Measurements from ENCODE around the gene FCAMR.

The FCAMR gene, protein sequence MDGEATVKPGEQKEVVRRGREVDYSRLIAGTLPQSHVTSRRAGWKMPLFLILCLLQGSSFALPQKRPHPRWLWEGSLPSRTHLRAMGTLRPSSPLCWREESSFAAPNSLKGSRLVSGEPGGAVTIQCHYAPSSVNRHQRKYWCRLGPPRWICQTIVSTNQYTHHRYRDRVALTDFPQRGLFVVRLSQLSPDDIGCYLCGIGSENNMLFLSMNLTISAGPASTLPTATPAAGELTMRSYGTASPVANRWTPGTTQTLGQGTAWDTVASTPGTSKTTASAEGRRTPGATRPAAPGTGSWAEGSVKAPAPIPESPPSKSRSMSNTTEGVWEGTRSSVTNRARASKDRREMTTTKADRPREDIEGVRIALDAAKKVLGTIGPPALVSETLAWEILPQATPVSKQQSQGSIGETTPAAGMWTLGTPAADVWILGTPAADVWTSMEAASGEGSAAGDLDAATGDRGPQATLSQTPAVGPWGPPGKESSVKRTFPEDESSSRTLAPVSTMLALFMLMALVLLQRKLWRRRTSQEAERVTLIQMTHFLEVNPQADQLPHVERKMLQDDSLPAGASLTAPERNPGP

DNA sequence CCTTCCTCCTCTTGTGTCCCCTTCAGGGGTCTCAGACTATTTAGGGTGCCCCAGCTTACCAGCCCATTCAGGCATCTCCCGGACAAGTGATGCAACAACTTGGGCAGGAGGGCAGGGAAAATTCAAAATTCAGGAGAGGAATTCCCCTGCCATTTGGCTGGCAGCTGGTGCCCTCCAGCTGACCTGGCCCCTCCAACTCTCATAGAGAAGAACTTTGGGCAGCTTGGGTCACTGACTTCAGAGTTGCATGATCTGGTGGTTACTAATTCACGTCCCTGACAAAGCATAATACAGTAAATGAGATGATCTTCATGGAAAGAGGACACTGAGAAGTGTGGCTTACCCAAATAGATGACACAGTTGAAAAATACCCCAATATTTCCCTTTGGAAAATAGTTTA lies at the start of gene FCAMR:
Gene FCAMR (minus strand): TSS at position 15 of the 400 bp plus-strand sequence. CDS start 335 bp downstream, outside the sequence.
- no peak for DNase-seq
- in situ Hi-C loops (cut with HindIII; ENCODE audit: low pct_ligation_motif_present, low pct_unique_long_range_greater_than_20kb, low sequenced_read_pairs) = no loop called here

DNA sequence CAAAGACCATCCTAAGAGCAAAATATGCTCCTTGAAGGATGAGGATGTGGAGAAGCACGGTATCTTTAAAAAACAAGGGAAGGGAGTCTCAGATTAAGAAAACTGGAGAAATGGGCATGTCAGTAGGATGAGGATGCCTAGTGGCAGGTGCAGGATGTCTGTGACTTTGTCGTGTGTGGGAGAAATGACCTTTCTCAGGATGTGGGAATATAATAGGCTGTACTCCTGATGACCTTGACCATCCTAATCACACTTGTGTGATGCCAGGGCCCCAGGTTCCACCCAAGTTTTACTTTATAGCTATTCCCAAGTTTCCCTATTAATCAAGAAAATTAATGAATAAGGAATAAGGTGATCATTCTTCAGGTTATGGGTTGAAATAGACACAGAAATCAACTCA lies 49.4 kb upstream of the FCAMR start:
- DNase-seq = no peak
- in situ Hi-C loops (cut with HindIII; ENCODE audit: low pct_ligation_motif_present, low pct_unique_long_range_greater_than_20kb, low sequenced_read_pairs) = no loop called here

DNA sequence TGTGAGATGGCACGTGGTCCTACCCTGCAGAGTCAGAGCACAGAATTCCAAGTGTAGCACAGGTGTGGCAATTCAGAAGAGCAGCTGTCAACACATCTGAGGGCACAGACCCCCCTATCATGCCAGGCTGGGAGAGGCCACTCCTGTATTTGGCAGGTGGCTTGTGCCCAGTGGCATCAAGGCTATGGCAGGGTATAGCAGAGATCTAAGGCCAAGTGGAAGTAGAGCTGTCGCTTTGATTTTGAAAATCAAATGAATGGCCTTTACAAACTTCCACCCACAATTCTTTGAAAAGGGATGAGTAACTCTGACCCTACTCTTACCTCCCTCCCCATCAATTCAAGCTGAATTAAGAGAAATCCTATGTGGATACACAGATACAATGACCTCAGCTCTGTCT lies 48.9 kb upstream of the FCAMR start:
- in situ Hi-C loops (cut with HindIII; ENCODE audit: low pct_ligation_motif_present, low pct_unique_long_range_greater_than_20kb, low sequenced_read_pairs) = no loop called here
- DNase-seq = no peak

- in situ Hi-C loops (cut with HindIII; ENCODE audit: low pct_ligation_motif_present, low pct_unique_long_range_greater_than_20kb, low sequenced_read_pairs) = no loop called here
- no peak for DNase-seq
Measured at GRCh38 chr1:207018707-207019106, 48.4 kb upstream of the FCAMR start.

DNA sequence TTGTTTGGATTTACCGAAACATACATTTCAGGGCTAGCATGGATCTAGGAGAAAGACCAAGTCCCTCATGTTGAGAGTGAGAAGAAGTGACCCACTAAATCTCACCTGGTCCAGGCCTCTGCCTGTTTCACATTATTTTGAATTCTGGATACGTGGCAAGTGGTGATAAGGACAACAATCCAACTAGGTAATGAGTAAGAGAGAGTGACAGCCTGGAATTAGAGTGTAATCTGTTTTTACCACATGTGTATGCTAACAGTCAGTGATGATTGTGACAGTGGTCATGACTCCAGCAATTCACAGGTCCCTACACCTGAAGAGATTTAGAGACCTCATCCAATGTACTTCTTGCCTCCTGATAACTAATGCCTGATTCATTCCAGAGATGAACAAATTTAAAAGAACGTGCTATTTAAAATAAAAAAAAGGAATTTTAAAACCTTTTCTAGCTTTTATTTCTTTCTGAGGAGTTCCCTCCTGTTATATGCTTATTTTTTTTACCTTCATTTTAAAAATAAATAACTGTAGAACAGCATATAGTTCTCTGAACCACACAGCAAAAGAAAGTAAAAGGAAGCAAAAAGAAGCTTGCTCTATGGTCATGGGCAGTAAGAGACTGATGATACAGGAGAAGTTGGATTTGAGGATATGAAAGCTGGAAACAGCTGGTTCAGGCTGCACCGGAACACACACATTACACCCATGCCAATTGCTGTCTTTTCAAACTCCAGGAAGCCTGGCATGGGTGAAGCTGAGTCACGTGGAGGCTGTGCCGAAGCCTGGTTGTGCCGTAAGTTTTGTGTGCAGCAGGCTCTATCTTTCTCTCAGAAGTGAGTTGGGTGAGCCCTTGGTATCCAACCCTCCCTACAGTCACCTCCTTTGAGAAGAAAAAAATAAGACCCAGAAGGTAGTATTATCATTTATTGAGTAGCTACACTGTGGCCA lies 47.6 kb upstream of the FCAMR start:
- peak; percentile 51 for DNase-seq

DNA sequence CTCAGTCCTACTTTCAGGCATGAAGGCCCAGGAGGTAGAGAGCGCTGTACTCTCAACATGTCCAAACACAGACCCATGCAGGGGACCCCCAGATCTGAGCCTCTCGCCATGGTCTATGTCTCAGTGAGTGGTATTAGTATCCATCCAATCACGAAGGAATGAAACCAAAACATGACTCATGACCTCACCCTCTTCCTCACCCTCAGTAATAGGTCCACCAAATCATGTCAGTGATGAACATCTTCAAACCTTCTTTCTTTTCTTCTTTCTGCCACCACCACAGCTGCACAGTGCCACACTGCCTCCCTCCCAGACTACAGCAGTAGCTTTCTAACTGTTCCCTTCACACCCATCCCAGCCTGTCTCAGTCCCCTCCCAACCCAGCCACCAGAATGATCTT lies 45.5 kb upstream of the FCAMR start:
- in situ Hi-C loops (cut with HindIII; ENCODE audit: low pct_ligation_motif_present, low pct_unique_long_range_greater_than_20kb, low sequenced_read_pairs) = no loop called here
- DNase-seq = no peak

More for the DNA sequence above, 47.6 kb upstream of the FCAMR start:
- in situ Hi-C loops (cut with HindIII; ENCODE audit: low pct_ligation_motif_present, low pct_unique_long_range_greater_than_20kb, low sequenced_read_pairs) = no loop called here

- no peak for DNase-seq
Measured at GRCh38 chr1:207014728-207015127, 44.5 kb upstream of the FCAMR start.

DNA sequence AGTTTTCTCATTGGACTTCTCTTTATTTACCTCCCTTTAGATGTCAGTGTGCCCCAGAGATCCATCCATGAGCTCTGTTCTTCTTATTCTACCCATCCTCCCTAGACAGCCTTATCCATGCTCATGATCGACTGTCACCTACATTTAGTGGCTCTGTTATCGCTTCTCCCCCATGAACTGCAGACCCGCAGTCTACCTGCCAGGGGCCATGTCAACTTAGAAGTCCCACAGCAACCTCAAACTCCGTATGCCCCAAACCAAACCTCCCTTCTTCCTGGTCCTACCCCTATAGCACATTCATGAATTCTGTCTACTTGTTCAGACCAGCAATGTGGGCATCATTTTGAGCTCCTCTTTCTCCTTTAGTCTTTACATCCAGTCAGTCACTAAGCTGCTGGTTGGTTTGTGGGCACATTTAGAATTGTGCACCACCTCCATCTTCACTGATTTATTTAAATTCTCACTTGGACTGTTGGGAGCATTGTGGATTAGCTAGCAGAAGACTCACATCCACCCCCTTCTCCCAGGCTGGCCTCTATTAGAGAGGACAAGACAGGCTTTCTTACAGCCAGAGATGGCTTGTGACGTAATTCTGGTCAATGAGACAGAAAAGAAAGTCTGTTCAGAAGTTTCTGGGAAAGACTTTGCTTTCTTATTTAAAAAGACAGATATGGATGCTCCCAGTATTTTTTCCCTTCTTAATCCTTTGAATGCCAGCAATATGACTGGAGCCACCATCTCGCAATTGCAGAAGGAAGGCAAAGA lies 43.2 kb upstream of the FCAMR start:
- in situ Hi-C loops (cut with HindIII; ENCODE audit: low pct_ligation_motif_present, low pct_unique_long_range_greater_than_20kb, low sequenced_read_pairs) = no loop called here
- no peak for DNase-seq

More at GRCh38 chr1:207014728-207015127, 44.5 kb upstream of the FCAMR start:
- in situ Hi-C loops (cut with HindIII; ENCODE audit: low pct_ligation_motif_present, low pct_unique_long_range_greater_than_20kb, low sequenced_read_pairs) = no loop called here

DNA sequence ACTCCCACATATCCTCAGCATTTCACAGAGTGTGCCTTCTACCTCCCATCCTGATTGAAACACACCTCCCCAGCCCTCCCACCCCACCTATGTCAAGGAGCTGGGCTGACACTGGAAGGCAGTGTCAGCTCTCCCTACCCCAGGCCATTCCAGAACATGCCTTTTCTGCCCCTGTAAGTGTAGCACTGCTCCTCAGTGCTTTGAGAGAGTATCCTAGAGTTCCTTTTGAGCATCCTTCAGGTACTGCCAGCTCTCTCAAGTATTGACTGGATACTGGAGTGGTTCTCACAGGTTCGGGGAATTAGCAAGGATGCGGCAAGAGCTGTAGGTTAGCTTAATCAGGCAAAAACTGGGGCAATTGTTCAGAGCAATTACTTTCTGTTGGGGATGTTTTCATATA lies 40.5 kb upstream of the FCAMR start:
- no peak for DNase-seq
- in situ Hi-C loops (cut with HindIII; ENCODE audit: low pct_ligation_motif_present, low pct_unique_long_range_greater_than_20kb, low sequenced_read_pairs) = no loop called here

GRCh38 chr1:207009945-207010344 lies 39.7 kb upstream of the FCAMR start:
- in situ Hi-C loops (cut with HindIII; ENCODE audit: low pct_ligation_motif_present, low pct_unique_long_range_greater_than_20kb, low sequenced_read_pairs) = no loop called here

GRCh38 chr1:207009182-207009850 lies 39.1 kb upstream of the FCAMR start:
- DNase-seq = no peak
- in situ Hi-C loops (cut with HindIII; ENCODE audit: low pct_ligation_motif_present, low pct_unique_long_range_greater_than_20kb, low sequenced_read_pairs) = no loop called here

More at GRCh38 chr1:207009945-207010344, 39.7 kb upstream of the FCAMR start:
- no peak for DNase-seq

- DNase-seq = peak; percentile 98
- in situ Hi-C loops (cut with HindIII; ENCODE audit: low pct_ligation_motif_present, low pct_unique_long_range_greater_than_20kb, low sequenced_read_pairs) = no loop called here
Measured at GRCh38 chr1:207007352-207008033, 37.2 kb upstream of the FCAMR start.

- DNase-seq = no peak
- in situ Hi-C loops (cut with HindIII; ENCODE audit: low pct_ligation_motif_present, low pct_unique_long_range_greater_than_20kb, low sequenced_read_pairs) = no loop called here
Measured at GRCh38 chr1:207006914-207007313, 36.7 kb upstream of the FCAMR start.

DNA sequence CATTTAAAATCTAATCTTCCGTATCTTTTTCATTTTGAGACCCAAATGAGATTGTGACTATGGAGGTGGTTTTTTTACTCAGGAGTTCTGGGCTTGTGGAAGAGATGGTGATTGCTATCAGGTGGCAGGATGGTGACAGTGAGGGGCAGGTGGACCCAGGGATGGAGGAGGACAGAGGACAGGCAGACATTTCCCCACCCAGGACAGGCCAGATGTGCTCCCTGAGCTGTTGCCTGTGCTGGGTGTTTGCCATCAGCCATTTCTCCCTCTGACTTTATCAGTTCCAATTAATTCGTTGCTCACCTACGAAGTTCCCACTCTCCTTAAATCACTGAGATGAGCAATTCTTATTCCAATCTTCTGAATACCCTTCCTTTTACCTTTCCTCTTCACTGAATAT lies 35.8 kb upstream of the FCAMR start:
- no peak for DNase-seq
- in situ Hi-C loops (cut with HindIII; ENCODE audit: low pct_ligation_motif_present, low pct_unique_long_range_greater_than_20kb, low sequenced_read_pairs) = no loop called here

- peak; percentile 87 for DNase-seq
- in situ Hi-C loops (cut with HindIII; ENCODE audit: low pct_ligation_motif_present, low pct_unique_long_range_greater_than_20kb, low sequenced_read_pairs) = no loop called here
Measured at GRCh38 chr1:207004931-207005830, 34.9 kb upstream of the FCAMR start.

- DNase-seq = no peak
Measured at GRCh38 chr1:207003210-207003609, 33.0 kb upstream of the FCAMR start.

More at GRCh38 chr1:207003210-207003609, 33.0 kb upstream of the FCAMR start:
- in situ Hi-C loops (cut with HindIII; ENCODE audit: low pct_ligation_motif_present, low pct_unique_long_range_greater_than_20kb, low sequenced_read_pairs) = no loop called here
